ENCODE measurements around the gene KCNMA1.

Gene KCNMA1

GRCh38 chr10:77647543-77648293 lies 10.1 kb upstream of the KCNMA1 start:
- no peak for TF ChIP-seq ZFX (IDR thresholded peaks at IDR 0.05; ENCODE audit: borderline replicate concordance)
- H3K27ac ChIP-seq, result no peak overlapping the region

- no peak overlapping the region for H3K27ac ChIP-seq
- TF ChIP-seq CTCF (IDR thresholded peaks at IDR 0.05) (no peak), ZFX (IDR thresholded peaks at IDR 0.05; ENCODE audit: borderline replicate concordance) (no peak)
These were observed 7.1 kb upstream of the KCNMA1 start for GRCh38 chr10:77644557-77645243.

DNA sequence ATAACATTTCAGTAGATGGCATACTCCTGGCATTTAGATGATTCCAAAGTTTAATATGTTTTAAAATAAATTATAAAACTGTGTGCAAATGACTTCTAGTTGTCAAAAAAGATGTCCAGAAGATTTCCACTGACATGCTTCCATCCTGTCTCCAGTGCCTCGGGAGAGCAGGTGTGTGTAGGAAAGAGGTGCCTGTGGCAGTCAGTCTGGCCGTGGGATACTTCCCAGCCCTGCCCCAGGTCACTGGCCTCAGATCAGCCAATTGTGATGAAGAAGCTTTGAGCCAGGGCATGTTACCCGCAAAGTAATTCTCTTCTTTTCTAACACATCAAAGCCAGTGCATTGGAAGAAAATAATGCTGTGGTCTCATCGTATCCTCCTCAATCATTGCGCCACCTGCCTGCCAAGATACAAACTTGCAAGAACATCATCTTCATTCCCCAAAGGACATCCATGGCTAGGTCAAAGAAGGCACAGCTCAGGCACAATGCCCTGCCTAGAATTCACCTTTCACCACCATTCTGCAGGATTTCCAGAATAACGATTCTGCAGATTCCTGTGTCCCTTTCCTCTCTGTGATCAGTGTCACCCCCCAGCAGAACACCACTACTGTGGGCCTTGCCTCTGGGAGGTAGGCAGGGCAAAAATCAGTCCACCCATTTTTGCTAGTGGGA lies 6.3 kb upstream of the KCNMA1 start:
- no peak overlapping the region for H3K27ac ChIP-seq
- TF ChIP-seq CTCF (IDR thresholded peaks at IDR 0.05) (peak; percentile 81), ZFX (IDR thresholded peaks at IDR 0.05; ENCODE audit: borderline replicate concordance) (no peak)

DNA sequence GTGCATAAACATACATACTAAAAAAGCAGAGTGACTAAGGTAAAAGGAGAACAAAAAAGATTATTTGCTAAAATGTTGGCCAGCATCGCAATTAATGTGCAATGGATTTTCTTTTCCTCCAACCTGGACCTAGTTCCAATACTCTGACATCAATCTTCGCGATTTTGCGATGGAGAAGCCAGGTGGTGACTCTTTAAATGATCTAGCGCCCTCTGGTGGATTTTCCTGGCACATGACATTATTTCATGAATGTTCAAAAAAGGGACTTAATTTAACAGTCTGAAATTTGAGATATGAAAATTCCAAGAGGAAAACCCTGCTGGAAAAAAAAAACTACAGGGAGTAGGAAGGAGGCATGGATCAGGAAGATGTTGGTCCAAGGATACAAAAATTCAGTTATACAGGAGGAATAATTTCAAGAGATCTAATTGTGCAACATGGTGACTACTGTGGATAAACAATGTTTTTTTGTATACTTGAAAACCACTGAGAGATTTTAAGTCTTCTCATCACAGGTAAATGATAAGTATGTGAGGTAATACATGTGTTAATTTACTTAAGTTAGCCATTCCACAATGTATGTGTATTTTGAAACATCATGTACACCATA lies 4.3 kb upstream of the KCNMA1 start:
- H3K27ac ChIP-seq, result peak overlapping the region; percentile 45
- TF ChIP-seq ZFX (IDR thresholded peaks at IDR 0.05; ENCODE audit: borderline replicate concordance) (no peak), CTCF (IDR thresholded peaks at IDR 0.05) (peak; percentile 85)

DNA sequence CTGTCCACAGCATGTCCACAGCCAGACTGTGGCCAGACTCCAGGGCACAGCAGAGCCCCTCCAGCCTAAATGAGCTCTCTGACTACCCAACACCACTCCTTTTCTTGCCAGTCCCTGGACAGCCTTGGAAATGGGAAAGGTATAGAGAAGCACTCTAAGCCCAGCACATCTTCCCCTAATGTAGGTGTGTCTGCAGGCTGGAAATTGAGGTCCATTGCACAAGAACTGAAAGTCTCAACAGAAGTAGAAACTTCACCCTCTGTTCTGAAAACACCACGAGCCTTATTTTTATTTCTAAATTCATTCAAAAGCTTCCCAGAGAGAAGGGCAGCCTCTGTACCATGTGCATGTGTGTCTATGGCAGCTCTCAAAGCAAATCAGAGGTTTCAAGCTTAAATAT lies 3.7 kb upstream of the KCNMA1 start:
- TF ChIP-seq ZFX (IDR thresholded peaks at IDR 0.05; ENCODE audit: borderline replicate concordance) (no peak), CTCF (IDR thresholded peaks at IDR 0.05) (no peak)
- peak overlapping the region; percentile 45 for H3K27ac ChIP-seq

DNA sequence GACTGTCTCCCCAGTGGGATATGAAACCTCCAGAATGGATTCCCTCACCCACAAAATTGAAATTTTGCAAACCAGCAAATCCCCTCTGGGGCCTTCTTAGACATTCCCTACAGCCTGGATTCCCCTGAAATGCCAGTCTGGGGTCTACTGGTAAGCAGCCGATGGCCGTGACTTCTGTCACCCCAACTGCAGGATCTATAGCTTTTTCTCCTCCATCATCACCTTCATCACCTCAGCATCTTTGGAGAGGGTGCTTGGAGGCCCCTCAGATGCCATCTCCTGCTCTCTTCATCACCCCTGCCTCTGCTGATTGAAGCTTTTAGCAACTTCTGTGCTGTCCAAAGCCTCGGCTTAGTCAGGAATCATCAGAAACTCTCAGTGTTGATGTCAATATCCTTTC lies 2.6 kb upstream of the KCNMA1 start:
- 0 out of 2 replicates have a peak overlapping the region, but pooled peaks have one; percentile 45 for H3K27ac ChIP-seq
- TF ChIP-seq ZFX (IDR thresholded peaks at IDR 0.05; ENCODE audit: borderline replicate concordance), result no peak
- no peak for TF ChIP-seq CTCF (IDR thresholded peaks at IDR 0.05)

GRCh38 chr10:77639756-77640155 lies 2.1 kb upstream of the KCNMA1 start:
- no peak overlapping the region for H3K27ac ChIP-seq
- TF ChIP-seq CTCF (IDR thresholded peaks at IDR 0.05) (no peak), ZFX (IDR thresholded peaks at IDR 0.05; ENCODE audit: borderline replicate concordance) (no peak)

All from 22Rv1 (cell line).